BE2C (cell line): ENCODE results near the gene TKT.

Experiments
- DNase-seq: peaks from one replicate; pipeline ENCODE4 v3.0.0-alpha.2; 2020
- H3K27me3 ChIP-seq: fragments of 250-450 bp; sonication (Bioruptor Pico); 2 replicates; pipeline ENCODE4 v1.5.1; 2020; ENCODE audit warnings: mild to moderate bottlenecking
- H3K36me3 ChIP-seq: fragments of 250-450 bp; sonication (Bioruptor Pico); 2 replicates; pipeline ENCODE4 v1.5.1; 2020; ENCODE audit warnings: mild to moderate bottlenecking
- H3K4me1 ChIP-seq: fragments of 250-450 bp; sonication (Bioruptor Pico); 2 replicates; pipeline ENCODE4 v1.5.1; 2020
- H3K4me3 ChIP-seq: 2 replicates; pipeline ENCODE4 v1.5.1; 2011; ENCODE audit warnings: low read depth, low read length
- H3K9me3 ChIP-seq: fragments of 250-450 bp; sonication (Bioruptor Pico); 2 replicates; pipeline ENCODE4 v1.5.1; 2020
- TF ChIP-seq, protein P1 (sequence below): IDR thresholded peaks from 2 replicates; pipeline ENCODE4 v1.5.1; 2012; ENCODE audit warnings: mild to moderate bottlenecking, low read depth, low read length

The TKT gene

DNA sequence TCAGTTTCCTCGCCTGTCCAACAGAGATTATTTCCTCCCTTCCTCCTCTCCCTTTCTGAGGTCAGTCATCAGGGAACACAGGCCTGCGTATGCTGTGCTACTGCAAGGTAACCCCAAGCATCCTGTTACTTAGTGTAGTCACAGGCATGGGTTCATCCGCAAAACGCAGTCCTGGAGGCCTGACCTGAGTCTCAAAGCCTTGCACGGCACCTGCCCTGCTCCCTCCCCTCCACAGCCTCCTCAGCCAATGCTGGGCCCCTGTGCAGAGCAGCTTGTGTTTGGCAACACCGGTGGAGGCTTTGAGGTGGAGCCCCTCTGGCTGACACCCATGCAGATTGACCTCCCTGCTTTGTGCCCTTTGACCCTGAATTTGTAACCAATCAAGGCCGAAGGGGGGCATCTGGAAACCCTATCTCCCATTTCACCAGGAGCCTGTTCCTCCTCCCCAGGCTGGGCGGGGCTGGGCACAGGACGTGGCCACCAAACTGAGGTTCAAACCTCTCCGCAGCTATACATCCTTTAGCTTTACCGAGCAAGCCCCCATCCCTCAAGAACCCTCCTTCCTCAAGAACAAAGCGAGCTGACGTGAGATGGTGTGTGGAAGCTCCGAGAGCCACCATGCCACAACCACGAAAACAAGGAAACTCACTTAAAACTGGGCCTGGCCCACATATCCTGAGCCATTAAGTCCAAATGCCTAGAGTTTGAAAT is 21.5 kb downstream of the TKT start:
- Histone ChIP-seq H3K4me3 (no peak overlapping the region), H3K4me1 (no peaks in the 10 kb centered on the region), H3K9me3 (no peaks in the 10 kb centered on the region), H3K36me3 (peaks cover 68% of the 10 kb centered on the region), H3K27me3 (no peaks in the 10 kb centered on the region)
- TF ChIP-seq, protein P1, sequence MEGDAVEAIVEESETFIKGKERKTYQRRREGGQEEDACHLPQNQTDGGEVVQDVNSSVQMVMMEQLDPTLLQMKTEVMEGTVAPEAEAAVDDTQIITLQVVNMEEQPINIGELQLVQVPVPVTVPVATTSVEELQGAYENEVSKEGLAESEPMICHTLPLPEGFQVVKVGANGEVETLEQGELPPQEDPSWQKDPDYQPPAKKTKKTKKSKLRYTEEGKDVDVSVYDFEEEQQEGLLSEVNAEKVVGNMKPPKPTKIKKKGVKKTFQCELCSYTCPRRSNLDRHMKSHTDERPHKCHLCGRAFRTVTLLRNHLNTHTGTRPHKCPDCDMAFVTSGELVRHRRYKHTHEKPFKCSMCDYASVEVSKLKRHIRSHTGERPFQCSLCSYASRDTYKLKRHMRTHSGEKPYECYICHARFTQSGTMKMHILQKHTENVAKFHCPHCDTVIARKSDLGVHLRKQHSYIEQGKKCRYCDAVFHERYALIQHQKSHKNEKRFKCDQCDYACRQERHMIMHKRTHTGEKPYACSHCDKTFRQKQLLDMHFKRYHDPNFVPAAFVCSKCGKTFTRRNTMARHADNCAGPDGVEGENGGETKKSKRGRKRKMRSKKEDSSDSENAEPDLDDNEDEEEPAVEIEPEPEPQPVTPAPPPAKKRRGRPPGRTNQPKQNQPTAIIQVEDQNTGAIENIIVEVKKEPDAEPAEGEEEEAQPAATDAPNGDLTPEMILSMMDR: no peak
- DNase-seq: no peak

DNA sequence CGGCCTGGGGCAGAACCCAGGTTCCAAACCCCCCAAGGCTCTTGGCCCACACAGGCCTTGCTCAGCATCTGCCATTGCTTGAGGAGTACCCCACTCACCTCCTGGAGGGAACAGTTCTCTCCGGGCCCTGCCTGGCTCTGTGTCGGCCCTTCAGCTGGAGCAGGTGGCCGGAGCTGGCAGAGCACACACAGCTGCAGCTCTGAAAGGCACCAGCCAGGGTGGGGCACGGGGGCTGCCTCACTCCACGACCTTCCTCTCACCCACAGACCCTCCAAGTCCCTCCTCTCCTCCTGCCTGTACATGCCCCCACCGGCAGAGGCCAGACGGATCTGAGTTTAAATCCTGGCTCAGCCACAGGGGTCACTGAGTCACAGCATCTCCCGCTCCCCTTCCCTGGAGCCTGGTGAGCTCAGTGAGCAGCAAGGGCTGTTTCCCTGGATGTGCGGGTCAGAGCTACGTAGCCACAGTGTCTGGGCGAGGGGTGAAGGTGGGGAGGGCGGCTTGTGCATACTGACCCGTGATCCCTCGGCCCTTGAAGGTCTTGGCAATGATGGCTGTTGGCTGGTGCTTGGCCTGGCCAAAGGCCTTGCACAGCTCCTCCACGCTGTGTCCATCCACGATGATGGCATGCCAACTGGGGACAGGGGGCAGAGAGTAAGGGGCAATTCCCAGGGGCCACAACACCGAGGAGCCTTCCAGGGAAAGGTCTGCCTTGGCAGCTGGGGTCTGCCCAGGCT is 23.0 kb downstream of the TKT start:
- TF ChIP-seq, protein P1: no peak
- peaks cover 71% of the 10 kb centered on the region for H3K36me3 ChIP-seq
- no peaks in the 10 kb centered on the region for H3K27me3 ChIP-seq
- no peak overlapping the region for H3K4me3 ChIP-seq
- H3K9me3 ChIP-seq: no peaks in the 10 kb centered on the region
- H3K4me1 ChIP-seq: no peaks in the 10 kb centered on the region
- DNase-seq: no peak

DNA sequence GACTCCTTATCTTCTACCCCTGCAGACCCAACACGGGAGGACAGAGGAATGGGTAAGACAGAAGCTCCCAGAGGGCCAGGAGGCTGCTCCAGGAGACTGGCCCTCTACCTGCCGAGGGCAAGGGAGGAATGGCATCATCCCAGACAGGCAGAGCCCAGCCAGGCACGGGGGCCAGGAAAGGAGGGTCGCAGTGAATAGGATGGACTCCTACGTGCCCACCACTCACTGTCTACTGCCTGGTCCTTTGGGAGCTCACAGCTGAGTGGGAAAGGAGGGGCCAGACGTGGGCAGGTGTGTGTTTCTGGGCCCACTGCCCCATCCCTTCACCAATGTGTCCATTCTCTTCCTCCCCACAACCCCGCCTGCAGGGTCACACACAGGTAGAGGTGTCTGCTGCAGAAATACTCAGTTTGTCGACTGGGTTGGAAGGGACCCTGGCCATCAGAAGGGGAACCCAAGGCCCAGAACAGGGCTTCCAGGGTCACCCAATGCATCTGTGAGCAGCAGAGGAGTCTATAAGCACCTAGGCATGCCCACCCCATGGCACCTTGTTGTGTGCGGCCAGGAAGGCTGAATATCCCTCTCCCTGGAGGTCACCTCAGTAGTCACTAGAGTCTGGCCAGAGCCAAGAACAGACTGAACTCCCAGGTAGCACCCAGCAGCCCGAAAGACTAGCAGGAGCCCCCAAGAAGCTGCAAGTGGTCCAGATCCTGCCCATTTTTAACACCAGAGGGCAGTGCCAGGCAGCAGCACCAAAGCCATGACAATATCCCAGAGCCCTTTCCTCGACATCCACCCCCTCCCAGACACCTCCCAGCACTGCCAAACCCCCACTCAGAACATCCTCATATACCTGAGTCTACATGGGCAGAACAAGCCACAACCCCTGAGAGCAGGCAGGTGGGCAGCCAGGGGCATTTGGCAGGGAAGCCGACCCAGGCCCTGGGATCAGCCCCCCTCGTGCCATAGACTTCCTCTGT is 24.0 kb downstream of the TKT start:
- Histone ChIP-seq H3K4me3 (no peak overlapping the region), H3K27me3 (no peaks in the 10 kb centered on the region), H3K36me3 (peaks cover 77% of the 10 kb centered on the region), H3K9me3 (no peaks in the 10 kb centered on the region), H3K4me1 (no peaks in the 10 kb centered on the region)
- DNase-seq: no peak
- TF ChIP-seq, protein P1: no peak

DNA sequence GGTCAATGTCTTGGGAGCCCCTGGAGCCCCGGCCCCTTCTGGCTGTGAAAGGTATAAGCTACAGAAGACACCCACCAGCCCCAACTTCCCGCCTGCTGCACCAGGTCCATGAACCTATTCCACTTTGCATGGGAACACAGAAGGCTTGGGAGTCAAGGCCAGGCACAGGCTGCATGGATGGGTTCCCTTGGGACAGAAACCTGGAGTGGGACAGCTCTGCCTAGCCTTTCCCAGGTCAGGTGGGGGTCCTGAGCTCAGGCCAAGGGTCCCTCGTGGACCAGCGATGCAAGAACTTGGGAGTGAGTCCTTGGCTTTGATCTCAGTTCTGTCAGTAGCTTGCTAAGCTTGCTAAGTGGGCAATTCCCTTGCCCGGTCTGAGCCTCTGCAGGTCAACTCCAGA is 25.0 kb downstream of the TKT start:
- Histone ChIP-seq H3K4me1 (no peaks in the 10 kb centered on the region), H3K9me3 (no peaks in the 10 kb centered on the region), H3K4me3 (no peak overlapping the region), H3K27me3 (no peaks in the 10 kb centered on the region), H3K36me3 (peaks cover 73% of the 10 kb centered on the region)
- no peak for DNase-seq
- TF ChIP-seq, protein P1: no peak

DNA sequence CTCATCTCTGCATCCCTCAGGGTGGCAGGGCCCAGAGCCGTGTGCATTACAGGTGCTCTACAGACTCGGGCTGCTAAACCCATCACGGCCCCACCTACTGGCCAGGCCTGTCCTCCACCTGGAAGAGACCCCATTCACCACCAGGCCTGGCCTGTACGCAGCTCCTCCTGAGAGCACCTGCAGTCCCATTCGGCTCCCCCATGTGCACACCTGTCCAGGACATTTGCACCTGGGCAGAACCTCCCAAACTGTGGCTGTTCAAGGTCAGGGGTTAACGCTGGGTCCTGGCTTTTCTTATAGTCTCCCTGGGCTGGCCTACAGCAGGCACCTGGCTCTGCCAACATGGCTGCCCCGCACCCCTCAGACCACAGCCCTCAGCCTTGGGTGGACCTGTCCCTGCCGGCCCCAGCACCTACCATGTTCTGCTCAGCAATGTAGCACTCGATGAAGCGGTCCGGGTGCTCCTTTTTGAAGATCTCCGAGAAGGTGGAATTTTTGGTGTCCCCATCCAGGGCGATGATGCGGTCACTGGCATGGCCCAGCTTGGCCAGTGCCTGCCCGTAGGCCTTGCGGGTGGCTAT is 25.7 kb downstream of the TKT start:
- Histone ChIP-seq H3K36me3 (peaks cover 72% of the 10 kb centered on the region), H3K4me1 (no peaks in the 10 kb centered on the region)
- DNase-seq: no peak

More for the DNA sequence above, 25.7 kb downstream of the TKT start:
- no peaks in the 10 kb centered on the region for H3K9me3 ChIP-seq
- H3K27me3 ChIP-seq: no peaks in the 10 kb centered on the region
- TF ChIP-seq, protein P1: 0 out of 2 replicates have a peak, but pooled peaks have one; percentile 14
- H3K4me3 ChIP-seq: no peak overlapping the region
